Stimulated activated CD4-positive, alpha-beta T cell treated with anti-CD3 and anti-CD28 coated beads, Interleukin-4, amount 100 ng/mL, for 4 hours (primary cell): ENCODE results near the gene KANK3.
A peak's percentile ranks its signal among the peaks of the same experiment; 100 is the strongest.
"Not testable (repeated sequence)": the region's sequence is repeated elsewhere in the genome, so short reads cannot be mapped to it uniquely, and the experiment has no call there.

Experiments used
- DNase-seq, 2 experiments: peaks; one replicate each; pipeline ENCODE4 v3.0.0-alpha.2; 2020

Gene KANK3

GRCh38 chr19:8370176-8371010, 27.3 kb upstream of the KANK3 start:
- DNase-seq: no peak

- no peak for DNase-seq
Measured at GRCh38 chr19:8367327-8368001, 24.4 kb upstream of the KANK3 start.

- DNase-seq: no peak
Measured at GRCh38 chr19:8366961-8367326, 23.9 kb upstream of the KANK3 start.

GRCh38 chr19:8366121-8366581, 23.1 kb upstream of the KANK3 start:
- DNase-seq: no peak

- DNase-seq: peak; percentile 53 to 71
Measured at GRCh38 chr19:8363803-8364771, 21.0 kb upstream of the KANK3 start, which contains the start of gene ANGPTL4. TSS of gene ANGPTL4 (plus strand) at chr19:8364155. CDS start at chr19:8364322, 167 bp downstream.

GRCh38 chr19:8361921-8362793, 19.1 kb upstream of the KANK3 start:
- no peak for DNase-seq

- DNase-seq: no peak
Measured at GRCh38 chr19:8360196-8360595, 17.1 kb upstream of the KANK3 start.

- no peak for DNase-seq
Measured at GRCh38 chr19:8358948-8359347, 15.9 kb upstream of the KANK3 start.

- no peak for DNase-seq
Measured at GRCh38 chr19:8357007-8357521, 14.0 kb upstream of the KANK3 start.

GRCh38 chr19:8355631-8356402, 12.8 kb upstream of the KANK3 start:
- DNase-seq: no peak

- not testable (repeated sequence) for DNase-seq
Measured at GRCh38 chr19:8352845-8353244, 9.8 kb upstream of the KANK3 start.

GRCh38 chr19:8352134-8352827, 9.2 kb upstream of the KANK3 start:
- DNase-seq: no peak

GRCh38 chr19:8349629-8350372, 6.7 kb upstream of the KANK3 start:
- not testable (repeated sequence) for DNase-seq

- DNase-seq: no peak
Measured at GRCh38 chr19:8343483-8343844, 402 bp upstream of the KANK3 start.

- no peak for DNase-seq
Measured at GRCh38 chr19:8342316-8342683, 762 bp downstream of the KANK3 start.

GRCh38 chr19:8341504-8341903, 1.6 kb downstream of the KANK3 start:
- not testable (repeated sequence) for DNase-seq

- no peak for DNase-seq
Measured at GRCh38 chr19:8340341-8341096, 2.5 kb downstream of the KANK3 start.

GRCh38 chr19:8338835-8339234, 4.2 kb downstream of the KANK3 start:
- no peak for DNase-seq

- DNase-seq: no peak
Measured at GRCh38 chr19:8337728-8338127, 5.3 kb downstream of the KANK3 start.
